Fibroblast of skin of right quadriceps (primary cell): ENCODE measurements around the gene HSPA12A.

Source experiments
- DNase-seq: peaks from one replicate; pipeline ENCODE4 v3.0.0-alpha.2; 2013

Gene HSPA12A

GRCh38 chr10:116742367-116743265 lies at the start of gene HSPA12A:
HSPA12A (minus strand) TSS chr10:116742566; CDS start chr10:116742469, 97 bp downstream.
- peak; percentile 69 for DNase-seq

- DNase-seq, result no peak
Measured at GRCh38 chr10:116791241-116791640, 48.9 kb upstream of the HSPA12A start.

DNA sequence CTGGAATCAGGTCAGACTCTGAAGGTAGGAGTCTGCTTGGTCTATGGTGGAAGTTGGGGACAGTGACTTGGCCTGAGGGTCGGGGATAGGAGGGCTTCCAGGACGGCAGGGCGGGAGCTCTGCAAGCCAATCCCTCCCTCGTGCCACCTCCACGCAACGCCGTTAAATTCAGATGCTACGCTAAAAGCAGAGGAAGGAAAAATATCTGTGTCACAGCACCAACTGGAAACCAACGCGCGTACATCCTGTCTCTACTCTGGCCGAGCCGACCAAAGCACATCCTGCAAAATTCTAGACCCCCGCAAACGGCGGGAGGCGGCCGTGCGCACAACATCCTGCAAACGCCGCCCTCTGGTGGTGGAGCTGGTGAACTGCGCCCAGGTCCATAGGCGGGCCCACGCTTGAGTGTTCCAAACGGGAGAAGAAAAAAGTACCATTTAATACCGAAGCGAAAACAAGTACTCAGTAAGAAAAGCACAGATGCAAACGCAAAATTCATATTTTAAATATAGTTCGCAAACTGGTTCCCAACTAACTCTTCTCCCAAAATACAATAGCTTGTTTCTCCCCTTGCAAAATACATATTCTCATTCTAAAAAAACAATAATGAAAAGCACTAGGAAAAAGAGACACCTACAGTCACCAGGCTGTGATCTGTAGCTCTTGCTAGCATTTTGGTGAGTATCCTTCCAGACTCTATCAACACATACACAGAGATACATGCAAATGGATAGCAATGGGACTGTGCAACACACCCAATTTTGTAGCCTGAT lies 45.7 kb upstream of the HSPA12A start:
- DNase-seq, result peak; percentile 73

DNA sequence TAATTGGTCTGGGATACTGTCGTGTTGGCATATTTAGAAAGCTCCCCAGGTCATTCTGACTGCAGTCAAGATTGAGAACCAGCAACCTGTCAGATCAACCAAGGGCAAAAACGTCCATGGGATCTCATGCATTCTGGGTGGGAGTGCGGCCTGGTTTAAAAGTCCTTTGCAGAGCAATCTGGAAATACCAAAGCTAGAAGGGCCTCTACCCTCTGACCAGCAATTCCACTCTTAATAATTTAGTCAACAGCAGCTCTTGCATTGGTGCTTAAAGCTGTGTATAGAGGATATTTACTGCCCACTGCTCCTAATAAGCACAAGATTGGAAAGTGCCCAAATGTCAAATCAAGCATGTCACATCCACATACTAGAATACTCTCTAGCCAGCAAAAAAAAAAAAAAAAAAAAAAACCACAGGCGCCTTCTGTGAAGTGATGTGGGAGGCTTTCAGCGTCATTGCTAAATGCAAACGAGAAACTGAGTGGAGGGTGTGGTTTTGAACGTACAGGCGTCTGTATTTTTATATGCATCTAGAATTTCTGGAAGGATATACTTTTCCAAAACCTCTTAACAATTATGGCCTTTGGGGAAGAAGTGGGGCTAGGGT lies 44.8 kb upstream of the HSPA12A start:
- no peak for DNase-seq

- DNase-seq, result no peak
Measured at GRCh38 chr10:116785867-116786266, 43.5 kb upstream of the HSPA12A start.

DNA sequence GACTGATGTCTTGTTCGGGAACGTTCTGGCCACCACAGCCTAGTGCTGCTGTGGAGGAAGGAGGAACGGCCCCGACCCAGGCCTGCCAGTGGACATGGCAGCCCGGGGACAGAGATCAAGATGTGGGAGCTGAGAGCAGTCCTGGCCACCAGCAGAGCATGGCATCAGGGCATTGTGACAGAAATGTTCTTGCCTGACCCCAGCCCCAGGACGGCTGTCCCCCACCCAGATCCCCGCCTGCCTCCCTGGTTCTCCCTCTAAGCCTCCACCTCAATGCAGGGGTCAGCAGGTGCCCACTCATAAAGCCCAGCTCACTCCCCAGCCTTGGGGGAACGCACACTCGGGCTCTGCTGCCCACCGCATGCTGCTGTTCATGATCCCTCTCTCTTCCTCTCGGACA lies 42.9 kb upstream of the HSPA12A start:
- no peak for DNase-seq

DNA sequence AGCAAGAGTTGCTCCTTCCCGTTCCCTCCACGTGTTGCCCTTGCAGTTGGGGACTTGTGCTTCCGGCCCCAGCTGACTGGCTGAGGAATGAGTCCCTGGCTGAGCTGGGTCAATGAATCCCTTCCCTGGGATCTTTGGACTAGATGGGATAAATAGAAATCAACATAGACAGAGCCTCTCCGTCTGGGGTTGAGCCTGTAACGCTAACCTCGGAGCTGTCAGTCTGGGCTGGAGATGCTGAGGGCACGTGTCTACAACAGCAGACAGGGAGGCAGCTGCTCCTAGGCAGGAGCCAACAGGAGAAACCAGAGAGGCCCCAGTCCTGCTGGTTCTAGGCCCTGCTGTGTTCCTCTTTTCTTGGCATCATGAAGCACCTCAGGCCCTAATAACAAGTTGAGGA lies 42.3 kb upstream of the HSPA12A start:
- DNase-seq, result no peak

GRCh38 chr10:116784035-116784434 lies 41.7 kb upstream of the HSPA12A start:
- no peak for DNase-seq

DNA sequence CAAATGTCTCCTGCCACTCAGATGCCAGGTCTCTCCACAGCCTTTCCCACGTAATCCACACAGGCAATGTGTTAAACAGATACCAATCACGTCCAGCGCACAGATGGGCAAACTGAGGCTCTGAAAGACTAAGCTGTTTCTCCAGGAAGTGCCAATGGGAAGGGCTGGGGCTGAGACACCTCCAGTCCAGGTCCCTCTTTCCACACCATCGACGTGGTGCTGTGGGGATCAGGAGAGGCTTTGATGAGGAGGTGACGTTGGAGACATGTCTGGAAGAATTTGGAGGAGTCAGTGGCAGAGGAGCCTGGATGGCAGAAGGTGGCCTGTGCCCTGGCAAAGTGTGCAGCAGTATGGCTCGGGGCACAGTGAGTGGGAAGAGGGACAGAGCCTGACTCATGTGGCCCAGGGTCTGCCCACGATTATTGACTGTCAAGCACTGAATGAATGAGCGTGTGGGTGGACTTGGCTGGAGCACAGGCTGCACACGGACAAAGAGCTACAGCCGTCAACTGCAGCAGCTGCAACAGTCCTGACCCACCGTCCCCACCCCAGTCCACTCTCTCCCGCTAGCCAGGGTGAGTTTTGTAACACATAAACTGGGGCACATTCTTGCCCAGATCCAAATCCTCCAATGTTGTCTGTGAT lies 40.8 kb upstream of the HSPA12A start:
- DNase-seq, result no peak

GRCh38 chr10:116781370-116781884 lies 39.1 kb upstream of the HSPA12A start:
- no peak for DNase-seq

DNA sequence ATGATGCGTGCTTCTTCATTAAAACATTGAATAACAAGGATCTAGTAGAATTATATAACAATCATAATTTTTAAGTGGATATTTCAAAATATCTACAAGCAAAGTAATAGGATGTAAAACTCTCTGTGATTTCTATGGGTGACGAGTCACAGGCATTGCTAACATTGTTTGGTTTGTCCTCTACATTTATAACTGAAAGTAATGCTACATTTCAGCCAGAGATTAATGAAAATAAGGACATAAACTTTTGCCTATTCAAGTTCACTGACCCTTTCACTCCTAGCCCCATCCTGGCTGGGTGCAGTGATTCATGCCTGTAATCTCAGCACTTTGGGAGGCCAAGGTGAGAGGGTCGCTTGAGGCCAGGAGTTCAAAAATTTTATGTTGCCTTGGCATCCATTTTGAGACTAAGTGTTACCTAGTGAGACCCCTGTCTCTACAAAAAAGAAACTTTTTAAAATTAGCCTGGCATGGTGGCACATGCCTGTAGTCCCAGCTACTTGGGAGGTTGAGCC lies 38.4 kb upstream of the HSPA12A start:
- DNase-seq, result no peak

DNA sequence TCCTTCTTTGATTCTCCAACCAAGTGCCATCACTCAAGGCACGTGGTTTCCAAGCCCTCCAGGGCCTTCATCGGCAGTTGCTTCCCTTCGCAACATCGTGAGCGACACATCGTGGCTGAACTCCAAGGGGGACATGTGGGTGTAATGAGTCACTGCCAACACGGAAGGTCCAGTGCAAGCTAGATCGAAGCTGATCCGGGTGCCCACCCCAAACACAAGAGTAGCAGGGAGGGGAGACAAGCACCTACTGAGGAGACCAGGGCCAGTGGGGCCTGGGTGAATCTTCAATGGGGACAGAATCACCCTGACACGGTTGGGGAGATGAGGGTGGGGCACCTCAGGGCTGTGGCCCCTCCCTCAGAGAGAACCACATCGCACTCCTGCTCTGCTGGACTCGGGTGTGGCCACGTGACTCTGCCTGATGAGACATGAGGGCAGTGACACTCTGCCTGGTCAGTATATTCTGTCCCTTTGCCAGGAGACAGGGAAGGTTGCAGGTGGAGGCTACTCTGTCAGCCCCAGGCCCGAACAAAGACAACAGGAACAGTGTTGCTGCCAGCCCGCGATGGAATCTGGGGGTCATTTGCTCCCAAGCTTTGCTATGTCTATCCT lies 36.8 kb upstream of the HSPA12A start:
- peak; percentile 26 for DNase-seq

DNA sequence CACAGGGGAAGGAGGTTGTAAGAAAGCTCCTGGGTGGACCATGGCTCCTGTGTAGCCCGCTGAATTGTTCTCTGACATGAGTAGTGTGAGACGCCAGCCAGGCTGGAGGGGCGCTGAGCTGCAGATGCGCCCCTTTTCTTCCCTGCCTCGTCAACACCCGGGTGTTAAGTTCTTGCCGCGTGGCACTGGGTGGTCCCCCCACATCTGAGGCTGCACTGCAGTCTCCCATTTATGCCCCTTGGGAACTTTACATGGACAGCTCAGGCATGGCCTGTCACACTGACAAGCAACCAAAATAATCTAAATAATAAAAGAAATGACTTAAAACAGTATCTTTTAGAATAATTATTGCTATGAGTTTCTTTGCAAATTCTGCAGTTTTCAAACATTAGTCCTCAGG lies 34.6 kb upstream of the HSPA12A start:
- no peak for DNase-seq

DNA sequence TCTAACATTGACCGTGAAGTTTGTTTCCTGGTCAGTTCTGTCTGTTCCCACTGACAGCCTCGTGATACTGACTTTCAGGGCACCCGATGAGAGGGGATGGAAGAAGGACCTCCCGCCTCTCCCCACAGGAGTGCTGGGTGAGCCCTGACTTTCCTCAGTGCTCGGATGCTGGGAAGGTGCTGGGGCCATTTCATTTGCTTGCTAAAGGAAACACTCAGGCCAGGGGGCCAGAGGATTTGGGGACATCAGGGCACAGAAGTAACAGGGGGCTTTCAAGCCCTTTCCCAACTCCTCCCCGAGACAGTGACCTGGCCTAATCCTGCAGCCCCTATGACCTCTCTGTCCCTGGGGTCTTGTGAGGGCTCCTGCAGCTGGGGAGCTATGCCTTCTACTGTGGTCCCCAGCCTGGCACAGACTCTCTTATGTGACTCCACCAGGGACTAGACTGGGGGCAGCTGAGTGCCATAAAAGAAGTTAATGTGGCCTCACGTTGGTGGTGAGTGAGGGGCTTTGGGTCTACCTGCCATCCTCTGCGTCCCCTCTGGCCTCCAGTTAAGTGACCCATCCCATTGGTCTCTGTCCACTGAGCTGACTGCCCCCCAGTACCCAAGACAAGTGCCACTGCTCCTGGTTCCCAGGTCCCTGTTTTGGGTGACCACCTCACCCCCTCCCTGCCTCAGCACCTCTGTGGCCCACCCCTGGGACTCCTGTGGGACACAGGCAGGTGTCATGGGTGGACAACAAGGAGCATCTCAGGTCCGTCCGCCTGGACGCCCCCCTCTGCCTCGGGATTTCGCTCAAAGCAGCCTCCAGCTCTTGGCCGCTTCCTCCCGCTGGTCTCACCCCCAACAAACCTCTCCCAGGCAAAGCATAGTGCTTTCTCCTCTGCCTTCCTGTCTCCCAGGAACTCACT lies 33.4 kb upstream of the HSPA12A start:
- no peak for DNase-seq

- no peak for DNase-seq
Measured at GRCh38 chr10:116774728-116775151, 32.4 kb upstream of the HSPA12A start.

DNA sequence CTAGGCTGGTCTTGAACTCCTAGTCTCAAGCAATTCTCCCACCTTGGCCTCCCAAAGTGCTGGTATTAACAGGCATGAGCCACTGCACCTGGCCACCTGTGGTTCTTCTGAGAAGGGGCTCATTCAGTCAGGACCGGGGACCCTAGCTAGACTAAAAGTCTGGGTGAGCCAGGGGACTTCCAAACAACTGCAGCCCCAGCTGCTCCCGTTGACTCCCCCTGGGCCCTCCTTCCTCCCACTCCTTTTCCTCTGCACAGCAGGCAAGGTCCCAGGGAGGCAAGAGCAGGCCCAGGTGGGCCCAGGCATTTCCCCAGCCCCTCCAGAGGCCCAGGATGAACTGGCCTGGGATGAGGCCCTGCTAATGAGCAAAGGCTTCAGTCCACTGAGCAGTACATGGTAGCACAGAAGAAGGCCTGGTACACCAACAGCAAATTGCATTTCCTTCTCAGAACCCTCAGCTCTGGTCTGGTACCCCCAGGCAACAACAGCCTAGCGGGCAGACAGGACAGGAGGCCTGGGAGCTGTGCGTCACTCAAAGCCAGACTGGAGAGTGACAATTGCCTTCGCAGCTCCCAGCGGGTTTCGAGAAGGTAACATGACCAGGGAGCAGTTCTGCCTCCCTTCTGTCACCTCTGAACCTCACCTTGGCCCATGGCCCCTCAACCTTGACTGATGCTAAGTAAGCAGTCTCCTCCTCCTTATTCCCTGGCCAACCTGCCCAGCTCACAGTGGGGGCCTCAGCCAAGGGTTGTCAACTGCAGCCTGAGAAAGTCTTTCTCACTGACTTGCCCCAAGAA lies 30.7 kb upstream of the HSPA12A start:
- DNase-seq, result no peak

- no peak for DNase-seq
Measured at GRCh38 chr10:116771959-116772585, 29.7 kb upstream of the HSPA12A start.

DNA sequence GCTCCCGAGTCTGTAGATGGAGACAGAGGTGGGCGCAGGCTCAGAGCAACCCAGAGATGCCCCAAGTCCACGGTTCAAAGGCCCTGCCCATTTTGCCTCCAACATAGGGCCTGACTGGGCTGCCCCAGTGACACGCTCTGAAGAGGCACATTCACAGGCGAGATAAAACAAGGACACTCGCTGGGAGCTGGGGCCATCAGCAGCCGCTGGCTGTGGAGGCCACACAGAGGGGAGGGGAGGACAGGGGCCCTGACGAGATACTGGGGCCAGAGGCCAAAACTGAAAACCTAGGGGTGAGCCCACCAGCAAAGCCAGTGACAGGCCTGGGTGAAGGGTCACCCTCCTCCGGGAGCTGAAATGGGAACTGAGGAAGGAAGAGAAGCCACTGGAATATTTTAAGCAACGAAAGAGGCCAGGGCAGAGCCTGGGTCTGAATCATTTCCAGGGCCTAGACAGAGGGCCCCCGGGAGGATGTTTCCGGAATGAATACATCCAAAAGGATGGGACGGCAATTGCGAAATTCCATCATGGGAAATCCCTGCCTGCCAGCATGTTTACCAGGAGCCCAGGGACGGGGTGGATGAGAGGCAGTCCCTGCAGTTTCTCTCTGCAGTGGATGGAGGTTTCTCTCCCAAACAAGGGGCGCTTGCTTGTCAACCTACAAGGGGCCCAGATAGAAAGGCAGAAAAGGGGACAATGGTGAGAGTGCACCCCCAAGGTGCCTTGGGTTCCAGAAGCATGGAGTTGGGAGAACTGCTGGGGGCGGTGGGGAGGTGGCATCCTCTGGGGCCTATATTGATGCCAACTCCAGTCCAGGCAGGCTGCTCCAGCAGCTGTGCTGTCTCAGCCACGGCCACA lies 29.0 kb upstream of the HSPA12A start:
- peak; percentile 90 for DNase-seq

DNA sequence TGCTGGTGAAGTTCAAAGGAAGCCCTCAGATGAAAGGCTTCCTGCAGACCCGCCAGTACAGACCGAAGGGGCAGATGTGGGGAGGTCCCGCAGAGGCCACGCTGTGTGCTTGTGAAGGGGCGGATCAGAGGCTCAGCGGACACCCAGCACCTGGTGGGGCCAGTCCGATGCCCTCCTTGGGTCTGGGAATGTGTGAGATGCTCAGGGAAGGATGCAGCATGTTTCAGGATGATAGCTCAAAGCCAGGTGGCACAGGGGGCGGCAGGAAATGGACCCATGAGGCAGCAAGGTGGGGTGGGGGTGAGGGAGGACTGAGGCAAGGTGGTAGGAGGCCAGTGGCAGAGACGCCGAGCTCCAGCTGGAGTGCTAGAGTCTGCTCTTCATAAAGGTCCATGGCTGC lies 27.9 kb upstream of the HSPA12A start:
- no peak for DNase-seq
